ENCODE data around the gene AWAT1.

AWAT1 gene

GRCh38 chrX:70247252-70247651, 12.8 kb downstream of the AWAT1 start:
- in situ Hi-C loops (cut with HindIII; ENCODE audit: low sequenced_read_pairs) = no loop called here
- no peak overlapping the region for H3K4me3 ChIP-seq (ENCODE audit: low read depth, low read length)
- no peak for DNase-seq (ENCODE audit: low read depth, low spot score)
- no peak for TF ChIP-seq CTCF (IDR thresholded peaks at IDR 0.05; ENCODE audit: low read depth, low read length)

GRCh38 chrX:70252491-70252890, 18.0 kb downstream of the AWAT1 start:
- DNase-seq (ENCODE audit: low read depth, low spot score) = no peak
- no peak overlapping the region for H3K4me3 ChIP-seq (ENCODE audit: low read depth, low read length)

GRCh38 chrX:70253377-70254062, 19.1 kb downstream of the AWAT1 start:
- TF ChIP-seq CTCF (IDR thresholded peaks at IDR 0.05; ENCODE audit: low read depth, low read length) = no peak
- no peak overlapping the region for H3K4me3 ChIP-seq (ENCODE audit: low read depth, low read length)
- no peak for DNase-seq (ENCODE audit: low read depth, low spot score)
- in situ Hi-C loops (cut with HindIII; ENCODE audit: low sequenced_read_pairs) = no loop called here

More at GRCh38 chrX:70252491-70252890, 18.0 kb downstream of the AWAT1 start:
- in situ Hi-C loops (cut with HindIII; ENCODE audit: low sequenced_read_pairs) = no loop called here
- no peak for TF ChIP-seq CTCF (IDR thresholded peaks at IDR 0.05; ENCODE audit: low read depth, low read length)

GRCh38 chrX:70254063-70254400, 19.6 kb downstream of the AWAT1 start:
- TF ChIP-seq CTCF (IDR thresholded peaks at IDR 0.05; ENCODE audit: low read depth, low read length) = no peak
- H3K4me3 ChIP-seq (ENCODE audit: low read depth, low read length) = no peak overlapping the region
- no peak for DNase-seq (ENCODE audit: low read depth, low spot score)
- in situ Hi-C loops (cut with HindIII; ENCODE audit: low sequenced_read_pairs) = no loop called here

GRCh38 chrX:70254909-70255308, 20.5 kb downstream of the AWAT1 start:
- no peak for DNase-seq (ENCODE audit: low read depth, low spot score)
- no peak for TF ChIP-seq CTCF (IDR thresholded peaks at IDR 0.05; ENCODE audit: low read depth, low read length)
- in situ Hi-C loops (cut with HindIII; ENCODE audit: low sequenced_read_pairs) = no loop called here
- no peak overlapping the region for H3K4me3 ChIP-seq (ENCODE audit: low read depth, low read length)

GRCh38 chrX:70255452-70255851, 21.0 kb downstream of the AWAT1 start:
- in situ Hi-C loops (cut with HindIII; ENCODE audit: low sequenced_read_pairs) = no loop called here
- no peak for DNase-seq (ENCODE audit: low read depth, low spot score)
- TF ChIP-seq CTCF (IDR thresholded peaks at IDR 0.05; ENCODE audit: low read depth, low read length) = no peak
- no peak overlapping the region for H3K4me3 ChIP-seq (ENCODE audit: low read depth, low read length)

Data from astrocyte of the spinal cord (primary cell).